ENCODE data around the gene SNAPIN.

GRCh38 chr1:153636312-153636711 is 22.2 kb upstream of the SNAPIN start:
- no peak for TF ChIP-seq CTCF (IDR thresholded peaks at IDR 0.05)
- no peak for TF ChIP-seq ATF3 (CRISPR knock-in tag; conservative IDR thresholded peaks at IDR 0.05)
- no peak for TF ChIP-seq USF2 (CRISPR knock-in tag; IDR thresholded peaks at IDR 0.05)
- TF ChIP-seq KAT7 (CRISPR knock-in tag; IDR thresholded peaks at IDR 0.05; ENCODE audit: borderline replicate concordance), result no peak
- no peak for TF ChIP-seq HMGA2 (CRISPR knock-in tag; IDR thresholded peaks at IDR 0.05)
- TF ChIP-seq PRDM15 (CRISPR knock-in tag; IDR thresholded peaks at IDR 0.05), result no peak
- TF ChIP-seq FOXJ3 (CRISPR knock-in tag; IDR thresholded peaks at IDR 0.05; ENCODE audit: borderline replicate concordance), result no peak
- TF ChIP-seq PREB (CRISPR knock-in tag; IDR thresholded peaks at IDR 0.05; ENCODE audit: borderline replicate concordance), result no peak
- no peak for TF ChIP-seq ATF2 (CRISPR knock-in tag; IDR thresholded peaks at IDR 0.05; ENCODE audit: borderline replicate concordance, low read depth)
- TF ChIP-seq ZNF281 (CRISPR knock-in tag; IDR thresholded peaks at IDR 0.05), result no peak
- no peak for TF ChIP-seq TCF7 (CRISPR knock-in tag; IDR thresholded peaks at IDR 0.05; ENCODE audit: low read depth)
- TF ChIP-seq NR3C1 (CRISPR knock-in tag; conservative IDR thresholded peaks at IDR 0.05; ENCODE audit: low read depth), result no peak

All from WTC11 (cell line).